OCI-LY7 (cell line): ENCODE data around the gene NDOR1. TPM values are rescaled to one million over a fixed set of nuclear protein-coding genes. Genes with fewer than 3 reads are reported as not detected.

Source experiments
- BruUV-seq: library from RNA; stranded (reverse); fragments of 400-500 nt; replicated peaks from 2 replicates; lab custom pipeline; 2021; lab: Mats Ljungman, UMichigan
- CTCF ChIA-PET: fragments of 300-600 bp; sonication (Branson Sonifier 250); formaldehyde crosslinking; loops from one replicate; lab custom pipeline; 2022; ENCODE audit warnings: antibody characterized with exemption; ENCODE audit not compliant: unreplicated experiment; lab: Charles Lee
- POLR2A ChIA-PET: fragments of 300-600 bp; sonication (Branson Sonifier 250); formaldehyde crosslinking; loops from one replicate; lab custom pipeline; 2022; ENCODE audit warnings: antibody characterized with exemption; lab: Charles Lee
- DNase-seq: peaks from one replicate; pipeline ENCODE4 v3.0.0-alpha.2; 2015; ENCODE audit warnings: low spot score
- H2AFZ ChIP-seq: fragments of 200-600 bp; sonication (generic), shearing (Covaris generic); 2 replicates; pipeline ENCODE4 v1.6.1; 2014; ENCODE audit warnings: mild to moderate bottlenecking, antibody characterized with exemption, low read length, moderate library complexity
- H3K27ac ChIP-seq: fragments of 200-600 bp; sonication (generic); 2 replicates; pipeline ENCODE4 v1.5.1; 2014; ENCODE audit warnings: mixed run types, low read depth, mild to moderate bottlenecking, moderate library complexity, low read length, inconsistent platforms; ENCODE audit not compliant: poor library complexity, severe bottlenecking
- H3K36me3 ChIP-seq: fragments of 200-600 bp; sonication (generic); 2 replicates; pipeline ENCODE4 v1.6.1; 2014; ENCODE audit warnings: mild to moderate bottlenecking, antibody characterized with exemption, low read length, moderate library complexity, mixed read lengths; ENCODE audit not compliant: insufficient read depth
- H3K4me1 ChIP-seq: fragments of 200-600 bp; sonication (generic); 2 replicates; pipeline ENCODE4 v1.5.1; 2014; ENCODE audit warnings: mild to moderate bottlenecking, low read length; ENCODE audit not compliant: insufficient read depth, poor library complexity, severe bottlenecking
- H3K4me2 ChIP-seq: fragments of 200-600 bp; sonication (generic); 2 replicates; pipeline ENCODE4 v1.6.1; 2014; ENCODE audit warnings: mild to moderate bottlenecking, low read length
- H3K4me3 ChIP-seq: fragments of 200-600 bp; sonication (generic); 2 replicates; pipeline ENCODE4 v1.5.1; 2014; ENCODE audit warnings: mild to moderate bottlenecking, low read depth, low read length; ENCODE audit not compliant: poor library complexity, severe bottlenecking
- H3K79me2 ChIP-seq: fragments of 200-600 bp; sonication (generic); 2 replicates; pipeline ENCODE4 v1.6.1; 2016; ENCODE audit warnings: low read depth, mild to moderate bottlenecking, low read length, moderate library complexity, mixed read lengths; ENCODE audit not compliant: insufficient read depth
- H3K9me2 ChIP-seq: fragments of 200-600 bp; sonication (generic); 2 replicates; pipeline ENCODE4 v1.6.1; 2016; ENCODE audit warnings: mild to moderate bottlenecking, low read length, mixed read lengths; ENCODE audit not compliant: insufficient read depth
- H3K9me3 ChIP-seq: fragments of 200-600 bp; sonication (generic); 2 replicates; pipeline ENCODE4 v1.6.1; 2014; ENCODE audit warnings: mild to moderate bottlenecking, mixed run types, low read length, mixed read lengths
- H4K20me1 ChIP-seq: fragments of 200-600 bp; sonication (generic); 2 replicates; pipeline ENCODE4 v1.6.1; 2014; ENCODE audit warnings: mild to moderate bottlenecking, antibody characterized with exemption, low read length, moderate library complexity, mixed read lengths; ENCODE audit not compliant: insufficient read depth
- CTCF ChIP-seq: fragments of 200-600 bp; sonication (generic); conservative IDR thresholded peaks from 2 replicates; pipeline ENCODE4 v1.5.1; 2014; ENCODE audit warnings: mild to moderate bottlenecking, antibody characterized with exemption, low read length, moderate library complexity, mixed read lengths
- EZH2phosphoT487 ChIP-seq: fragments of 200-600 bp; sonication (generic); IDR thresholded peaks from 2 replicates; pipeline ENCODE4 v1.6.1; 2018; ENCODE audit warnings: low read depth, borderline replicate concordance, mild to moderate bottlenecking, mixed run types, antibody characterized with exemption, low read length, moderate library complexity, mixed read lengths
- intact Hi-C: fragments of 100-400 bp; cut with micrococcal nuclease; formaldehyde crosslinking; loops from one replicate; pipeline ENCODE4 v1.10.0; 2022; ENCODE audit not compliant: unreplicated experiment
- total RNA-seq, 2 experiments: library from RNA; depleted of rRNA in 1 of 2; stranded (reverse); fragments of >200 nt in 1 of 2; shearing (Covaris generic) in 1 of 2; gene quantifications; 2 replicates each; pipeline ENCODE4 v1.2.3, GENCODE V29; 2014 to 2022

NDOR1 gene
- total RNA-seq, 2 experiments from 2014 or later, result 30.4 to 61.9 TPM

GRCh38 chr9:137162505-137163364 lies 42.8 kb upstream of the NDOR1 start:
- TF ChIP-seq CTCF, result no peak
- H3K9me3 ChIP-seq, result no peaks in the 10 kb centered on the region
- no peak overlapping the region for H3K27ac ChIP-seq
- BruUV-seq, result no TSS peak
- no peak overlapping the region for H3K4me2 ChIP-seq
- no peak overlapping the region for H2AFZ ChIP-seq
- ChIA-PET CTCF (no interaction called here), POLR2A (no interaction called here)
- no peaks in the 10 kb centered on the region for H4K20me1 ChIP-seq
- intact Hi-C loops, result no loop called here
- H3K36me3 ChIP-seq, result no peaks in the 10 kb centered on the region
- DNase-seq, result no peak
- no peaks in the 10 kb centered on the region for H3K9me2 ChIP-seq
- peaks cover 18% of the 10 kb centered on the region for H3K4me1 ChIP-seq
- H3K79me2 ChIP-seq, result no peaks in the 10 kb centered on the region
- no peak overlapping the region for H3K4me3 ChIP-seq

GRCh38 chr9:137163365-137163715 lies 42.2 kb upstream of the NDOR1 start:
- Histone ChIP-seq H3K79me2 (no peaks in the 10 kb centered on the region), H2AFZ (no peak overlapping the region), H3K9me3 (no peaks in the 10 kb centered on the region), H3K4me3 (no peak overlapping the region), H3K4me2 (no peak overlapping the region), H4K20me1 (no peaks in the 10 kb centered on the region), H3K27ac (no peak overlapping the region), H3K9me2 (no peaks in the 10 kb centered on the region), H3K4me1 (peaks cover 14% of the 10 kb centered on the region), H3K36me3 (no peaks in the 10 kb centered on the region)
- ChIA-PET POLR2A (no interaction called here), CTCF (no interaction called here)
- no peak for DNase-seq
- intact Hi-C loops, result no loop called here
- no TSS peak for BruUV-seq
- TF ChIP-seq CTCF (no peak), EZH2phosphoT487 (no peak)

GRCh38 chr9:137163805-137164204 lies 41.7 kb upstream of the NDOR1 start:
- H4K20me1 ChIP-seq, result no peaks in the 10 kb centered on the region
- no peaks in the 10 kb centered on the region for H3K36me3 ChIP-seq
- H3K79me2 ChIP-seq, result no peaks in the 10 kb centered on the region
- no peak overlapping the region for H2AFZ ChIP-seq
- no peaks in the 10 kb centered on the region for H3K9me3 ChIP-seq
- POLR2A ChIA-PET, result no interaction called here
- no TSS peak for BruUV-seq
- CTCF ChIA-PET, result no interaction called here
- H3K4me3 ChIP-seq, result no peak overlapping the region
- TF ChIP-seq EZH2phosphoT487, result no peak
- H3K4me1 ChIP-seq, result peaks cover 12% of the 10 kb centered on the region
- intact Hi-C loops, result no loop called here
- no peak overlapping the region for H3K4me2 ChIP-seq
- H3K9me2 ChIP-seq, result no peaks in the 10 kb centered on the region
- no peak overlapping the region for H3K27ac ChIP-seq
- no peak for DNase-seq
